CD8-positive, alpha-beta memory T cell (primary cell): ENCODE results near the gene NID1. TPM values are rescaled to one million over a fixed set of nuclear protein-coding genes. Genes with fewer than 3 reads are reported as not detected.

Experiments
- CTCF ChIA-PET: fragments of 350-600 bp; sonication (Branson Sonifier 250); formaldehyde crosslinking; loops from one replicate; lab custom pipeline; 2021; ENCODE audit warnings: antibody characterized with exemption; lab: Charles Lee
- POLR2A ChIA-PET: fragments of 350-600 bp; sonication (Branson Sonifier 250); formaldehyde crosslinking; loops from one replicate; lab custom pipeline; 2021; ENCODE audit warnings: antibody characterized with exemption; lab: Charles Lee
- DNase-seq, 5 donors: peaks; one replicate each; pipeline versions ENCODE4 v3.0.0 to v3.0.0-alpha.2; 2020 to 2022; ENCODE audit warnings: mixed read lengths in 1 of 5
- H3K27ac ChIP-seq: one replicate; pipeline ENCODE4 v1.7.0; 2013; ENCODE audit warnings: low read depth, mild to moderate bottlenecking, low read length, moderate library complexity
- H3K27me3 ChIP-seq: 2 replicates; pipeline ENCODE4 v1.7.0; 2013; ENCODE audit warnings: low read length, mild to moderate bottlenecking; ENCODE audit not compliant: insufficient read depth, poor library complexity, severe bottlenecking
- H3K36me3 ChIP-seq: 2 replicates; pipeline ENCODE4 v1.7.0; 2013; ENCODE audit warnings: mild to moderate bottlenecking, low read length, moderate library complexity; ENCODE audit not compliant: insufficient read depth
- H3K4me1 ChIP-seq: 2 replicates; pipeline ENCODE4 v1.7.0; 2013; ENCODE audit warnings: mild to moderate bottlenecking, low read length, moderate library complexity; ENCODE audit not compliant: insufficient read depth
- H3K4me3 ChIP-seq: 2 replicates; pipeline ENCODE4 v1.7.0; 2013; ENCODE audit warnings: mild to moderate bottlenecking, low read length
- H3K9me3 ChIP-seq: 2 replicates; pipeline ENCODE4 v1.7.0; 2013; ENCODE audit warnings: mild to moderate bottlenecking, low read length
- H3K27ac Mint-ChIP-seq, 8 donors: one replicate each; pipeline ENCODE4 v1.8.0; 2020 to 2021; ENCODE audit warnings: mixed read lengths in 8 of 8, mild to moderate bottlenecking in 6 of 8, inconsistent platforms in 3 of 8, moderate library complexity in 3 of 8
- H3K27me3 Mint-ChIP-seq, 2 donors: one replicate each; pipeline ENCODE4 v1.8.0; 2020 to 2021; ENCODE audit warnings: mixed read lengths in 2 of 2, mild to moderate bottlenecking in 1 of 2, moderate library complexity in 1 of 2
- H3K36me3 Mint-ChIP-seq, 3 donors: one replicate each; pipeline ENCODE4 v1.8.0; 2020 to 2021; ENCODE audit warnings: mixed read lengths in 3 of 3, inconsistent platforms in 1 of 3, mild to moderate bottlenecking in 1 of 3
- H3K4me1 Mint-ChIP-seq, 3 donors: one replicate each; pipeline ENCODE4 v1.8.0; 2020 to 2021; ENCODE audit warnings: mixed read lengths in 3 of 3, inconsistent platforms in 1 of 3, mild to moderate bottlenecking in 1 of 3
- H3K4me3 Mint-ChIP-seq, 7 donors: one replicate each; pipeline ENCODE4 v1.8.0; 2020 to 2021; ENCODE audit warnings: mixed read lengths in 7 of 7, mild to moderate bottlenecking in 6 of 7, moderate library complexity in 4 of 7, inconsistent platforms in 2 of 7
- H3K9me3 Mint-ChIP-seq, 5 donors: one replicate each; pipeline ENCODE4 v1.8.0; 2020 to 2022; ENCODE audit warnings: mixed read lengths in 5 of 5, mild to moderate bottlenecking in 3 of 5, moderate library complexity in 2 of 5, inconsistent platforms in 1 of 5
- polyA plus RNA-seq: library from polyadenylated mRNA; unstranded; fragments of 300-500 nt; fragmentation: Illumina TruSeq; gene quantifications from one replicate; pipeline ENCODE4 v1.2.3, GENCODE V29; 2021
- total RNA-seq, 2 experiments: library from RNA; stranded (reverse); gene quantifications; one replicate each; pipeline ENCODE4 v1.2.3, GENCODE V29; 2021

The NID1 gene
- total and polyA plus RNA-seq, 3 experiments from 2014 or later = 0.09 to 0.15 TPM; not detected in 1

DNA sequence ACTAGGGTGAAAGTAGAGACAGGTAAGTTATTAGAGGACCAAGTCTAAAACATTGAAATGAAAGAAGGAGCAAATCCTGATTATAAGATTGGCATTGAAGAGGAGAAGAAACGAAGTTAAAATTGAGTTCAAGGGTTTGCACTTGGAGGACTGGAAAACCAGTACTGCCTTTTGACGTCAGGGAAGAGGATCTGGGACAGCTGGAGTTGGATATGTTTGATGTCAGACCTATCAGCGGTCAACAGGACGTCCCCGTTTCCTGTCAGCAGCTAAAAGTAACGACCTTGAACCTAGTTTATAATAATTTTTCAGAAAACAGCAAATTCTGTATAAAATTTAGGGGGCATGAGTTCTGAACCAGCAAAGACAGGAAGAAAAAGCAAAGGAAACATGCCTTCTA lies 1.2 kb upstream of the NID1 start:
- peaks cover 0 to under 1% (median 0%) of the 10 kb centered on the region in 3 donors for H3K36me3 Mint-ChIP-seq
- CTCF ChIA-PET = no interaction called here
- no peaks in the 10 kb centered on the region for H3K36me3 ChIP-seq
- peaks cover 20% of the 10 kb centered on the region for H3K4me1 ChIP-seq
- no peak overlapping the region for H3K27ac ChIP-seq
- peaks cover 17% of the 10 kb centered on the region for H3K27me3 ChIP-seq
- peaks cover 17 to 36% of the 10 kb centered on the region in 2 donors for H3K27me3 Mint-ChIP-seq
- DNase-seq = no peak
- peak overlapping the region in 6 of 7 donors; percentile 26 to 75 (median 64) for H3K4me3 Mint-ChIP-seq
- H3K4me3 ChIP-seq = no peak overlapping the region
- H3K9me3 ChIP-seq = no peaks in the 10 kb centered on the region
- POLR2A ChIA-PET = no interaction called here
- peak overlapping the region in 1 of 8 donors; percentile 57 for H3K27ac Mint-ChIP-seq
- peaks cover 0 to 1% (median 0%) of the 10 kb centered on the region in 5 donors for H3K9me3 Mint-ChIP-seq
- peaks cover 16 to 32% (median 32%) of the 10 kb centered on the region in 3 donors for H3K4me1 Mint-ChIP-seq

DNA sequence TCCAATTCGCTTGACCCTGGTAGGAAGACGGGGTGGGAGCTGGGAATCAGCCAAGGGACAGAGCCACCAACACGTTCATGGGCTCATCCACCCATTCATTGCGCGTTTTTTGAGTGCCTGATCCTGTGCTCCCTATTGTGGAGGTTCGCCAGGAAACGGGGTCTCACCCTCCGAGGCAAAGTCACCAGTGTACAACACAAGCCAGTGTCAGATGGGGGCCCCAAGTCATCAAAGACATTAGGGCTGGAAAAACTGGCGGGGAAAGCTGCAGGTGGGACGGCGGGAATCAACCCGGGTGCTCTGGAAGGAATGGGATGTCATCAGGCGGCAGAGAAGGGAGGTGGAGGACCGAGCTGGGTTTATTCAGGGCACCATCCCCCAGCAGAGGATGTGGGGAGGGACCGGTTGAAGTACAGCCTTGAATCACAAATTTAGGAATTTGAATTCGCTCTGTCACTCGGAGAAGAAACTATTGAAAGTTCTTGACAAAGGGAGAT lies 667 bp upstream of the NID1 start:
- peaks cover 16 to 32% (median 32%) of the 10 kb centered on the region in 3 donors for H3K4me1 Mint-ChIP-seq
- peak overlapping the region; percentile 26 to 77 (median 65) for H3K4me3 Mint-ChIP-seq
- peaks cover 20% of the 10 kb centered on the region for H3K4me1 ChIP-seq
- peak overlapping the region; percentile 23 for H3K4me3 ChIP-seq
- H3K36me3 Mint-ChIP-seq = no peaks in the 10 kb centered on the region
- ChIA-PET POLR2A (no interaction called here), CTCF (no interaction called here)
- H3K36me3 ChIP-seq = no peaks in the 10 kb centered on the region
- no peak overlapping the region for H3K27ac ChIP-seq
- H3K9me3 ChIP-seq = no peaks in the 10 kb centered on the region
- peaks cover 17% of the 10 kb centered on the region for H3K27me3 ChIP-seq
- H3K9me3 Mint-ChIP-seq = peaks cover 0 to 3% (median 0%) of the 10 kb centered on the region in 5 donors
- DNase-seq = no peak
- peak overlapping the region in 2 of 8 donors; percentile 29 to 57 for H3K27ac Mint-ChIP-seq
- peaks cover 17 to 37% of the 10 kb centered on the region in 2 donors for H3K27me3 Mint-ChIP-seq

GRCh38 chr1:236063919-236064673 lies 794 bp downstream of the NID1 start:
- DNase-seq = peak in 1 of 5 donors; percentile 4
- peaks cover 0 to 3% (median 0%) of the 10 kb centered on the region in 5 donors for H3K9me3 Mint-ChIP-seq
- POLR2A ChIA-PET = no interaction called here
- peaks cover 17 to 30% of the 10 kb centered on the region in 2 donors for H3K27me3 Mint-ChIP-seq
- no peak overlapping the region for H3K27ac ChIP-seq
- H3K36me3 ChIP-seq = no peaks in the 10 kb centered on the region
- peak overlapping the region; percentile 41 to 81 (median 59) for H3K4me3 Mint-ChIP-seq
- H3K27ac Mint-ChIP-seq = no peak overlapping the region
- no peaks in the 10 kb centered on the region for H3K9me3 ChIP-seq
- peaks cover 20% of the 10 kb centered on the region for H3K4me1 ChIP-seq
- no peaks in the 10 kb centered on the region for H3K36me3 Mint-ChIP-seq
- peak overlapping the region; percentile 23 for H3K4me3 ChIP-seq
- peaks cover 16 to 32% (median 32%) of the 10 kb centered on the region in 3 donors for H3K4me1 Mint-ChIP-seq
- H3K27me3 ChIP-seq = peaks cover 17% of the 10 kb centered on the region
- CTCF ChIA-PET = interaction anchor here (0.7 to 1.5 kb wide), 2 partner anchors 12 to 92 kb away, joined by 3 to 9 read pairs; no protein-coding TSS in a partner anchor

GRCh38 chr1:236063551-236063918 lies 1.4 kb downstream of the NID1 start:
- Mint-ChIP-seq H3K9me3 (peaks cover 0 to 3% (median 0%) of the 10 kb centered on the region in 5 donors), H3K4me1 (peaks cover 18 to 35% (median 35%) of the 10 kb centered on the region in 3 donors), H3K4me3 (peak overlapping the region; percentile 41 to 68 (median 59)), H3K36me3 (no peaks in the 10 kb centered on the region), H3K27ac (no peak overlapping the region), H3K27me3 (peaks cover 17 to 30% of the 10 kb centered on the region in 2 donors)
- POLR2A ChIA-PET = no interaction called here
- Histone ChIP-seq H3K27me3 (peaks cover 17% of the 10 kb centered on the region), H3K27ac (no peak overlapping the region), H3K4me3 (no peak overlapping the region), H3K4me1 (peaks cover 20% of the 10 kb centered on the region), H3K36me3 (no peaks in the 10 kb centered on the region), H3K9me3 (no peaks in the 10 kb centered on the region)
- no peak for DNase-seq
- CTCF ChIA-PET = interaction anchor here (0.7 kb wide), 1 partner anchor 11 kb away, joined by 3 read pairs; no protein-coding TSS in a partner anchor

DNA sequence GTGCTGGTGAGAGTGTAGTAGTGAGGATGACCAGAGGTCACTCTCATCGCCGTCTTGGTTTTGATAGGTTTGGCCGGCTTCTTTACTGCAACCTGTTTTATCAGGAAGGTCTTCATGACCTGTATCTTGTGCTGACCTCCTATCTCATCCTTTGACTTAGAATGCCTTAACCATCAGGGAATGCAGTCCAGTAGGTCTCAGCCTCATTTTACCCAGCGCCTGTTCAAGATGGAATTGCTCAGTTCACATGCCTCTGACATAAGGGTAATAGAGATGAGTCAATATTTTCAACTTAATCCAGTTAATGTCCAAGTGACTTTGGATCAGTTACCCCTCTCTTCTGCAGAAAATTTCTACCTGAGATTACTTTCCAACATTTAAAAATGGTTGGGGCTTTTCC lies 4.6 kb downstream of the NID1 start:
- peaks cover 6% of the 10 kb centered on the region for H3K4me1 ChIP-seq
- Mint-ChIP-seq H3K27ac (no peak overlapping the region), H3K36me3 (no peaks in the 10 kb centered on the region), H3K4me3 (no peak overlapping the region), H3K27me3 (peaks cover 6 to 15% of the 10 kb centered on the region in 2 donors), H3K4me1 (peaks cover 6 to 16% (median 12%) of the 10 kb centered on the region in 3 donors), H3K9me3 (peaks cover 0 to 3% (median 0%) of the 10 kb centered on the region in 5 donors)
- no peak for DNase-seq
- H3K36me3 ChIP-seq = no peaks in the 10 kb centered on the region
- no peak overlapping the region for H3K4me3 ChIP-seq
- H3K27me3 ChIP-seq = peaks cover 12% of the 10 kb centered on the region
- H3K9me3 ChIP-seq = no peaks in the 10 kb centered on the region
- no peak overlapping the region for H3K27ac ChIP-seq
- ChIA-PET CTCF (no interaction called here), POLR2A (no interaction called here)

DNA sequence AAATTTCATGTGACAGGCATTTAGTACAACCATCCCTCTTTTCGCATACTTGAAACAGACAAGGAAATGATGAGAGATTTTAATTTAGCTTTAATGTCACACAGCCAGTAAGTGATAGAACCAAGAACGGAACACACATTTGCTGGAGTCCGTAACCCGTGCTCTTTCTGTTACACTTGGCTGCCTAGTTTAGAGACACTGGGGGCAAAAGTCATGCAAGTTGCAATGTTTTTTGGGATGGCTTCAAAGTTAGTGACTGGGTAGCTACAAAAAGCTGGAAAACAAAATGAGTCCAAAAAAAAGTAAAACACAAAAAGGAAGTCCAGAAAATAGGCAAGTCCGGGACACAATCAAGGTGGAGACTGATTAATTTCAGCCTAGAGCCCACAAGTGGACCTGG lies 5.9 kb downstream of the NID1 start:
- ChIA-PET CTCF (no interaction called here), POLR2A (no interaction called here)
- H3K9me3 ChIP-seq = no peaks in the 10 kb centered on the region
- H3K36me3 ChIP-seq = no peaks in the 10 kb centered on the region
- Mint-ChIP-seq H3K27ac (no peak overlapping the region), H3K4me1 (peaks cover 6 to 13% (median 12%) of the 10 kb centered on the region in 3 donors), H3K4me3 (no peak overlapping the region), H3K9me3 (peaks cover 0 to 3% (median 0%) of the 10 kb centered on the region in 5 donors), H3K27me3 (peaks cover 6 to 15% of the 10 kb centered on the region in 2 donors), H3K36me3 (no peaks in the 10 kb centered on the region)
- peaks cover 1% of the 10 kb centered on the region for H3K4me1 ChIP-seq
- no peak overlapping the region for H3K27ac ChIP-seq
- peaks cover 5% of the 10 kb centered on the region for H3K27me3 ChIP-seq
- DNase-seq = no peak
- H3K4me3 ChIP-seq = no peak overlapping the region

- H3K4me3 ChIP-seq = no peak overlapping the region
- DNase-seq = no peak
- ChIA-PET CTCF (interaction anchor here (1.4 kb wide), 1 partner anchor 9 kb away, joined by 3 read pairs; no protein-coding TSS in a partner anchor), POLR2A (no interaction called here)
- peak overlapping the region in 2 of 8 donors; percentile 18 to 20 for H3K27ac Mint-ChIP-seq
- H3K36me3 Mint-ChIP-seq = no peaks in the 10 kb centered on the region
- H3K4me1 ChIP-seq = no peaks in the 10 kb centered on the region
- H3K27me3 Mint-ChIP-seq = peaks cover 4 to 10% of the 10 kb centered on the region in 2 donors
- H3K27ac ChIP-seq = no peak overlapping the region
- H3K4me3 Mint-ChIP-seq = no peak overlapping the region
- peaks cover 0 to 3% (median 0%) of the 10 kb centered on the region in 5 donors for H3K9me3 Mint-ChIP-seq
- no peaks in the 10 kb centered on the region for H3K36me3 ChIP-seq
- no peaks in the 10 kb centered on the region for H3K27me3 ChIP-seq
- H3K9me3 ChIP-seq = no peaks in the 10 kb centered on the region
- peaks cover 6 to 9% (median 8%) of the 10 kb centered on the region in 3 donors for H3K4me1 Mint-ChIP-seq
These were observed 6.6 kb downstream of the NID1 start for GRCh38 chr1:236058141-236058934.
